Immature natural killer cell (primary cell): ENCODE measurements around the gene ZSWIM7. TPM values are rescaled to one million over a fixed set of nuclear protein-coding genes. Genes with fewer than 3 reads are reported as not detected.

Experiments
- polyA plus RNA-seq, 3 donors: library from polyadenylated mRNA; unstranded; fragments of 300-500 nt; fragmentation: Illumina TruSeq; gene quantifications; one replicate each; pipeline ENCODE4 v1.2.3, GENCODE V29; 2021

Gene ZSWIM7
- polyA plus RNA-seq, 3 donors from 2014 or later = 47.0 to 67.8 (median 67.6) TPM

Other genes starting within 250 kb of the ZSWIM7 start
- gene ADORA2B, start 54.6 kb downstream of the ZSWIM7 start, polyA plus RNA-seq = 1 to 10 TPM in 2 of 3 donors, under 1 TPM in 1; 0.96 to 1.6 (median 1.3) TPM
- gene TTC19, start 120 bp upstream of the ZSWIM7 start, polyA plus RNA-seq = 10 to 100 TPM; 37.1 to 64.6 (median 38.1) TPM
- gene NCOR1, start 215.8 kb upstream of the ZSWIM7 start, polyA plus RNA-seq = 100 to 1,000 TPM in 1 of 3 donors, 10 to 100 TPM in 2; 18.8 to 192 (median 35.0) TPM
- 10 to 100 TPM in 1 of 3 donors, 1 to 10 TPM in 2; 4.1 to 12.4 (median 4.4) TPM for gene PIGL, start 217.5 kb upstream of the ZSWIM7 start, polyA plus RNA-seq